ENCODE results near the gene SLC22A23. TPM values are rescaled to one million over a fixed set of nuclear protein-coding genes. Genes with fewer than 3 reads are reported as not detected.
A peak's percentile ranks its signal among the peaks of the same experiment; 100 is the strongest.

SLC22A23 gene
- total RNA-seq, 4 donors from 2014 or later, result 6.6 to 25.0 (median 14.6) TPM

GRCh38 chr6:3231247-3232016 is 225.4 kb downstream of the SLC22A23 start:
- no peaks in the 10 kb centered on the region for H3K9me3 ChIP-seq
- peak; percentile 66 for ATAC-seq
- no peaks in the 10 kb centered on the region for H3K36me3 ChIP-seq
- H3K27ac ChIP-seq, result peak overlapping the region; percentile 32 to 66 (median 57)
- in situ Hi-C loops (cut with MboI; ENCODE audit: low sequenced_read_pairs in 4 of 4) (no loop called here), intact Hi-C loops (cut with DNase I; ENCODE audit: low total_unique reads) (no loop called here)
- peak; percentile 41 to 44 for DNase-seq
- H3K27me3 ChIP-seq, result peaks cover 90 to 94% (median 92%) of the 10 kb centered on the region in 3 donors
- H3K4me1 ChIP-seq, result peaks cover 27 to 42% of the 10 kb centered on the region in 2 donors
- TF ChIP-seq, protein P1, sequence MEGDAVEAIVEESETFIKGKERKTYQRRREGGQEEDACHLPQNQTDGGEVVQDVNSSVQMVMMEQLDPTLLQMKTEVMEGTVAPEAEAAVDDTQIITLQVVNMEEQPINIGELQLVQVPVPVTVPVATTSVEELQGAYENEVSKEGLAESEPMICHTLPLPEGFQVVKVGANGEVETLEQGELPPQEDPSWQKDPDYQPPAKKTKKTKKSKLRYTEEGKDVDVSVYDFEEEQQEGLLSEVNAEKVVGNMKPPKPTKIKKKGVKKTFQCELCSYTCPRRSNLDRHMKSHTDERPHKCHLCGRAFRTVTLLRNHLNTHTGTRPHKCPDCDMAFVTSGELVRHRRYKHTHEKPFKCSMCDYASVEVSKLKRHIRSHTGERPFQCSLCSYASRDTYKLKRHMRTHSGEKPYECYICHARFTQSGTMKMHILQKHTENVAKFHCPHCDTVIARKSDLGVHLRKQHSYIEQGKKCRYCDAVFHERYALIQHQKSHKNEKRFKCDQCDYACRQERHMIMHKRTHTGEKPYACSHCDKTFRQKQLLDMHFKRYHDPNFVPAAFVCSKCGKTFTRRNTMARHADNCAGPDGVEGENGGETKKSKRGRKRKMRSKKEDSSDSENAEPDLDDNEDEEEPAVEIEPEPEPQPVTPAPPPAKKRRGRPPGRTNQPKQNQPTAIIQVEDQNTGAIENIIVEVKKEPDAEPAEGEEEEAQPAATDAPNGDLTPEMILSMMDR (IDR thresholded peaks at IDR 0.05 in 4 of 5, conservative IDR thresholded peaks at IDR 0.05 in 1 of 5), result no peak
- no peak for TF ChIP-seq POLR2A (IDR thresholded peaks at IDR 0.05)
- H3K4me3 ChIP-seq, result peak overlapping the region; percentile 50 to 66 (median 61)

- intact Hi-C loops (cut with DNase I; ENCODE audit: low total_unique reads) (no loop called here), in situ Hi-C loops (cut with MboI; ENCODE audit: low sequenced_read_pairs in 4 of 4) (no loop called here)
- Histone ChIP-seq H3K36me3 (no peaks in the 10 kb centered on the region), H3K27me3 (peaks cover 91 to 95% (median 95%) of the 10 kb centered on the region in 3 donors), H3K4me3 (peak overlapping the region; percentile 50 to 66 (median 61)), H3K4me1 (peaks cover 27 to 42% of the 10 kb centered on the region in 2 donors), H3K27ac (peak overlapping the region in 2 of 4 donors; percentile 59 to 66), H3K9me3 (no peaks in the 10 kb centered on the region)
- ATAC-seq (no peak), DNase-seq (no peak)
- no peak for TF ChIP-seq POLR2A (IDR thresholded peaks at IDR 0.05)
- TF ChIP-seq, protein P1 (IDR thresholded peaks at IDR 0.05 in 4 of 5, conservative IDR thresholded peaks at IDR 0.05 in 1 of 5), result no peak
Observed at GRCh38 chr6:3230900-3231246, 226.0 kb downstream of the SLC22A23 start.

DNA sequence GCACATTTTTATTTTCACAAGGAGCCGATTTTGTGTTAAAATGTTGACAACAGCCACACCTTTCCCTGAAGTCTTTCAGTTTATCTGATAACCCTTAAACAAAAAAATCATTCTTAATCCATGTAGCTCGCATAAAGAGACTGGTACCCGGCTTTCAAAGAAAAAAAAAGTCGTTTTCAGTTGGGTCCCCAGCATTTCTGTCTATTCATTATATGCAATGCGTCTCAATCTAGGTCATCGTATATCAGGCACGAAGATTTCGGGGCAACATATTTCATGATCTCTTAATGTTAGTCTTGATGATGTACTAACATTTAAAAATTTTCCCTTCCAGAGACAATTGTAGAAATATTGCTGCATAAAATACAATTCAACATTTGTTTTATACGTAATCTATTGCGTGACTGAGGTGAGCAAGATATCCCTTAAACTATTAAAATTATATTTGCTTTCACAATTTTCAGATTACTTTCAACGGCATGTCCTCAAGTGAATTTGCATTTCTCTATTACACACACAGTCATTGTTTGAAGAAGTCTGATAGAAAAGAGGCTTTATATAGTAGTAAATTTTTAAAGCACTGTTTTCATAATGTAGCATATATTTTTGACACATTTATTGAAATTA is 226.5 kb downstream of the SLC22A23 start:
- no peak for TF ChIP-seq POLR2A (IDR thresholded peaks at IDR 0.05)
- TF ChIP-seq, protein P1 (IDR thresholded peaks at IDR 0.05 in 4 of 5, conservative IDR thresholded peaks at IDR 0.05 in 1 of 5), result no peak
- in situ Hi-C loops (cut with MboI; ENCODE audit: low sequenced_read_pairs in 4 of 4) (no loop called here), intact Hi-C loops (cut with DNase I; ENCODE audit: low total_unique reads) (no loop called here)
- H3K4me1 ChIP-seq, result peaks cover 27 to 42% of the 10 kb centered on the region in 2 donors
- H3K27ac ChIP-seq, result no peak overlapping the region
- ATAC-seq, result no peak
- H3K36me3 ChIP-seq, result no peaks in the 10 kb centered on the region
- peak overlapping the region in 3 of 4 donors; percentile 44 to 57 (median 50) for H3K4me3 ChIP-seq
- peaks cover 86 to 94% (median 91%) of the 10 kb centered on the region in 3 donors for H3K27me3 ChIP-seq
- no peaks in the 10 kb centered on the region for H3K9me3 ChIP-seq
- DNase-seq, result no peak

DNA sequence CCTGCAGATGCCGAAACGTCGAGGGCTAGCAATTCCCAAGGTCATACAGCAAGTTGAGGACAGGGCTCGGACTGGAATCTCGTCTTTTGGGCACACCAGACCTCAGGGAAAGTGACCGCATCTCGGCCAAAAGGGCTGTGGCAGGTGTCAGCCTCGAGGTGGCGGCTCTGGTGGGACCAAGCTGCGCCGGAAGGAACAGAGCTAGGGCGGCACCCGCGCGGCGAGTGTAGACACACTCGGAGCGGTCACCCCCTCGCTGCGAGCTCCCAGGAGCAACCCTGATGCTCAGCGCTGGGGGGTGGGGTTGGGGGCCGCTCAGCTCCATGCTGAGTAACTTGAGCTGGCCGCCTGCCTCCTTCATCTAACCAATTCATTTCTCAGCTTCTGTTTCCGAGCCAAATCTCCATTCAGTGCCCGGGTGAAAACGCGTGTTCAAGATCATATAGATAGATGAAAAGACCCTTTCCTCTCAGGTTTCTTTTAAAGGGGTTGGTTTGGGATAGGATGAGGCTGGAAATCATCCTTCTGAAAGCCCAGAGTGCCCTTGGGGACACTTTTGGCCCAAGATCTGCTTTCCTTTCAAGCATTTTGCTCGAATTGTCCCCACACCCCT is 227.2 kb downstream of the SLC22A23 start:
- Histone ChIP-seq H3K27ac (no peak overlapping the region), H3K27me3 (peaks cover 81 to 88% (median 86%) of the 10 kb centered on the region in 3 donors), H3K4me1 (peaks cover 27 to 42% of the 10 kb centered on the region in 2 donors), H3K4me3 (peak overlapping the region; percentile 43 to 57 (median 50)), H3K36me3 (no peaks in the 10 kb centered on the region), H3K9me3 (no peaks in the 10 kb centered on the region)
- no peak for ATAC-seq
- DNase-seq, result no peak
- TF ChIP-seq, protein P1 (IDR thresholded peaks at IDR 0.05 in 4 of 5, conservative IDR thresholded peaks at IDR 0.05 in 1 of 5), result no peak
- TF ChIP-seq POLR2A (IDR thresholded peaks at IDR 0.05), result no peak
- in situ Hi-C loops (cut with MboI; ENCODE audit: low sequenced_read_pairs in 4 of 4) (no loop called here), intact Hi-C loops (cut with DNase I; ENCODE audit: low total_unique reads) (loop anchor here (5.0 kb wide), 1 partner anchor 72 kb away; the partner anchor contains the start of gene TUBB2A)

Data from gastrocnemius medialis (tissue), 4 donors.